ENCODE measurements around the gene CYBA. TPM values are rescaled to one million over a fixed set of nuclear protein-coding genes. Genes with fewer than 3 reads are reported as not detected.

CYBA gene
- total and polyA plus RNA-seq, 10 of the 15 experiments (the other 5 are each of a cell fraction or from before 2014, with no cell fraction given), result 0.55 to 598 (median 258) TPM

- TF ChIP-seq EZH2 (IDR thresholded peaks at IDR 0.05; ENCODE audit: borderline replicate concordance, control insufficient read depth, low read depth, low read length) (no peak), NFXL1 (IDR thresholded peaks at IDR 0.05; ENCODE audit: borderline replicate concordance) (no peak), CHD4 (IDR thresholded peaks at IDR 0.05) (peak; percentile 21; the same call in 1 of the 2 replicates), YY1 (IDR thresholded peaks at IDR 0.05; ENCODE audit: low read depth, low read length) (peak; percentile 59; the same call in 1 of the 2 replicates), BACH1 (IDR thresholded peaks at IDR 0.05; ENCODE audit: borderline replicate concordance) (peak; percentile 96), CHD1 (IDR thresholded peaks at IDR 0.05; ENCODE audit: low read depth, low read length) (no peak), BMI1 (IDR thresholded peaks at IDR 0.05; ENCODE audit: borderline replicate concordance) (no peak; the same call in 1 of the 2 replicates), CBX5 (IDR thresholded peaks at IDR 0.05; ENCODE audit: low read depth) (no peak), HCFC1 (IDR thresholded peaks at IDR 0.05; ENCODE audit: low read length) (peak; percentile 45), RB1 (IDR thresholded peaks at IDR 0.05; ENCODE audit: borderline replicate concordance) (no peak), PAX8 (IDR thresholded peaks at IDR 0.05) (no peak), TBL1XR1 (IDR thresholded peaks at IDR 0.05; ENCODE audit: low read depth, low read length) (peak; percentile 82), PAX5 (IDR thresholded peaks at IDR 0.05; ENCODE audit: borderline replicate concordance, low read depth, low read length) (peak; percentile 83), HSF1 (IDR thresholded peaks at IDR 0.05; ENCODE audit: low read depth, low read length) (no peak), ZNF207 (IDR thresholded peaks at IDR 0.05; ENCODE audit: borderline replicate concordance) (peak; percentile 59; the same call in 1 of the 2 replicates), RCOR1 (conservative IDR thresholded peaks at IDR 0.05; ENCODE audit: low read depth, low read length) (no peak), ZNF24 (IDR thresholded peaks at IDR 0.05) (no peak), ZNF274 (IDR thresholded peaks at IDR 0.05; ENCODE audit: insufficient read depth, insufficient read length) (no peak), FOS (IDR thresholded peaks at IDR 0.05; ENCODE audit: borderline replicate concordance, extremely low read depth, insufficient read length) (no peak)
- TF ChIP-seq, protein P1, sequence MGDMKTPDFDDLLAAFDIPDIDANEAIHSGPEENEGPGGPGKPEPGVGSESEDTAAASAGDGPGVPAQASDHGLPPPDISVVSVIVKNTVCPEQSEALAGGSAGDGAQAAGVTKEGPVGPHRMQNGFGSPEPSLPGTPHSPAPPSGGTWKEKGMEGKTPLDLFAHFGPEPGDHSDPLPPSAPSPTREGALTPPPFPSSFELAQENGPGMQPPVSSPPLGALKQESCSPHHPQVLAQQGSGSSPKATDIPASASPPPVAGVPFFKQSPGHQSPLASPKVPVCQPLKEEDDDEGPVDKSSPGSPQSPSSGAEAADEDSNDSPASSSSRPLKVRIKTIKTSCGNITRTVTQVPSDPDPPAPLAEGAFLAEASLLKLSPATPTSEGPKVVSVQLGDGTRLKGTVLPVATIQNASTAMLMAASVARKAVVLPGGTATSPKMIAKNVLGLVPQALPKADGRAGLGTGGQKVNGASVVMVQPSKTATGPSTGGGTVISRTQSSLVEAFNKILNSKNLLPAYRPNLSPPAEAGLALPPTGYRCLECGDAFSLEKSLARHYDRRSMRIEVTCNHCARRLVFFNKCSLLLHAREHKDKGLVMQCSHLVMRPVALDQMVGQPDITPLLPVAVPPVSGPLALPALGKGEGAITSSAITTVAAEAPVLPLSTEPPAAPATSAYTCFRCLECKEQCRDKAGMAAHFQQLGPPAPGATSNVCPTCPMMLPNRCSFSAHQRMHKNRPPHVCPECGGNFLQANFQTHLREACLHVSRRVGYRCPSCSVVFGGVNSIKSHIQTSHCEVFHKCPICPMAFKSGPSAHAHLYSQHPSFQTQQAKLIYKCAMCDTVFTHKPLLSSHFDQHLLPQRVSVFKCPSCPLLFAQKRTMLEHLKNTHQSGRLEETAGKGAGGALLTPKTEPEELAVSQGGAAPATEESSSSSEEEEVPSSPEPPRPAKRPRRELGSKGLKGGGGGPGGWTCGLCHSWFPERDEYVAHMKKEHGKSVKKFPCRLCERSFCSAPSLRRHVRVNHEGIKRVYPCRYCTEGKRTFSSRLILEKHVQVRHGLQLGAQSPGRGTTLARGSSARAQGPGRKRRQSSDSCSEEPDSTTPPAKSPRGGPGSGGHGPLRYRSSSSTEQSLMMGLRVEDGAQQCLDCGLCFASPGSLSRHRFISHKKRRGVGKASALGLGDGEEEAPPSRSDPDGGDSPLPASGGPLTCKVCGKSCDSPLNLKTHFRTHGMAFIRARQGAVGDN (IDR thresholded peaks at IDR 0.05), result peak; percentile 77; the same call in 1 of the 2 replicates
- TF ChIP-seq, protein P2, sequence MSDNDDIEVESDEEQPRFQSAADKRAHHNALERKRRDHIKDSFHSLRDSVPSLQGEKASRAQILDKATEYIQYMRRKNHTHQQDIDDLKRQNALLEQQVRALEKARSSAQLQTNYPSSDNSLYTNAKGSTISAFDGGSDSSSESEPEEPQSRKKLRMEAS (IDR thresholded peaks at IDR 0.05; ENCODE audit: low read depth, low read length), result peak; percentile 90
- TF ChIP-seq, protein P3, sequence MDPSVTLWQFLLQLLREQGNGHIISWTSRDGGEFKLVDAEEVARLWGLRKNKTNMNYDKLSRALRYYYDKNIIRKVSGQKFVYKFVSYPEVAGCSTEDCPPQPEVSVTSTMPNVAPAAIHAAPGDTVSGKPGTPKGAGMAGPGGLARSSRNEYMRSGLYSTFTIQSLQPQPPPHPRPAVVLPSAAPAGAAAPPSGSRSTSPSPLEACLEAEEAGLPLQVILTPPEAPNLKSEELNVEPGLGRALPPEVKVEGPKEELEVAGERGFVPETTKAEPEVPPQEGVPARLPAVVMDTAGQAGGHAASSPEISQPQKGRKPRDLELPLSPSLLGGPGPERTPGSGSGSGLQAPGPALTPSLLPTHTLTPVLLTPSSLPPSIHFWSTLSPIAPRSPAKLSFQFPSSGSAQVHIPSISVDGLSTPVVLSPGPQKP (IDR thresholded peaks at IDR 0.05; ENCODE audit: low read depth, low read length), result no peak
- TF ChIP-seq, protein P4, sequence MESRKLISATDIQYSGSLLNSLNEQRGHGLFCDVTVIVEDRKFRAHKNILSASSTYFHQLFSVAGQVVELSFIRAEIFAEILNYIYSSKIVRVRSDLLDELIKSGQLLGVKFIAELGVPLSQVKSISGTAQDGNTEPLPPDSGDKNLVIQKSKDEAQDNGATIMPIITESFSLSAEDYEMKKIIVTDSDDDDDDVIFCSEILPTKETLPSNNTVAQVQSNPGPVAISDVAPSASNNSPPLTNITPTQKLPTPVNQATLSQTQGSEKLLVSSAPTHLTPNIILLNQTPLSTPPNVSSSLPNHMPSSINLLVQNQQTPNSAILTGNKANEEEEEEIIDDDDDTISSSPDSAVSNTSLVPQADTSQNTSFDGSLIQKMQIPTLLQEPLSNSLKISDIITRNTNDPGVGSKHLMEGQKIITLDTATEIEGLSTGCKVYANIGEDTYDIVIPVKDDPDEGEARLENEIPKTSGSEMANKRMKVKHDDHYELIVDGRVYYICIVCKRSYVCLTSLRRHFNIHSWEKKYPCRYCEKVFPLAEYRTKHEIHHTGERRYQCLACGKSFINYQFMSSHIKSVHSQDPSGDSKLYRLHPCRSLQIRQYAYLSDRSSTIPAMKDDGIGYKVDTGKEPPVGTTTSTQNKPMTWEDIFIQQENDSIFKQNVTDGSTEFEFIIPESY (IDR thresholded peaks at IDR 0.05), result no peak
These were observed 31.0 kb upstream of the CYBA start (continued) for GRCh38 chr16:88681709-88682451.

Data from GM12878 (cell line).